Colonic mucosa (tissue), 4 donors: ENCODE measurements around the gene MMP13. TPM values are rescaled to one million over a fixed set of nuclear protein-coding genes. Genes with fewer than 3 reads are reported as not detected.

ENCODE experiments used
- DNase-seq: peaks from one replicate; pipeline ENCODE4 v3.0.0-alpha.2; 2020
- H3K27ac ChIP-seq: fragments of 200-600 bp; one replicate; pipeline ENCODE4 v1.8.0; 2021
- H3K27me3 ChIP-seq: fragments of 200-600 bp; one replicate; pipeline ENCODE4 v1.8.0; 2021
- H3K36me3 ChIP-seq: fragments of 200-600 bp; one replicate; pipeline ENCODE4 v1.8.0; 2021
- H3K4me1 ChIP-seq: fragments of 200-600 bp; one replicate; pipeline ENCODE4 v1.8.0; 2021; ENCODE audit warnings: mild to moderate bottlenecking
- H3K4me3 ChIP-seq: fragments of 200-600 bp; one replicate; pipeline ENCODE4 v1.8.0; 2021
- H3K9ac ChIP-seq, 2 donors: one replicate each; pipeline ENCODE4 v1.7.0; 2013; ENCODE audit warnings: control low read depth in 2 of 2, low read depth in 2 of 2, low read length in 2 of 2
- H3K9me3 ChIP-seq: fragments of 200-600 bp; one replicate; pipeline ENCODE4 v1.8.0; 2021
- CTCF ChIP-seq: fragments of 200-600 bp; IDR thresholded peaks from one replicate; pipeline ENCODE4 v1.8.0; 2022; ENCODE audit warnings: antibody characterized with exemption, mild to moderate bottlenecking
- intact Hi-C: fragments of 100-400 bp; cut with DNase I; formaldehyde crosslinking; loops from one replicate; pipeline ENCODE4 v1.14.1; 2022
- total RNA-seq, 2 donors: library from RNA; stranded (reverse); fragmentation: NEBNext Ultra II Directional in 1 of 2; extraction: Animal tissue kit (Norgen Biotek cat#: 25700) in 1 of 2; gene quantifications; one replicate each; pipeline ENCODE4 v1.2.1, GENCODE V29; 2021
- donor health status: healthy.
- donor health status: DM: no; HTN: no; CAD: no.
- donor health status: DM: no; HTN: no; CAD: no.

The MMP13 gene
- total RNA-seq, 2 donors from 2014 or later: not detected

- Histone ChIP-seq H3K9me3 (no peaks in the 10 kb centered on the region), H3K36me3 (no peaks in the 10 kb centered on the region), H3K27me3 (no peaks in the 10 kb centered on the region), H3K9ac (no peak overlapping the region), H3K4me1 (no peaks in the 10 kb centered on the region), H3K27ac (no peak overlapping the region), H3K4me3 (no peak overlapping the region)
- no peak for TF ChIP-seq CTCF
- no peak for DNase-seq
- intact Hi-C loops: no loop called here
Observed at GRCh38 chr11:102924851-102925380, 30.6 kb downstream of the MMP13 start.

GRCh38 chr11:102921587-102922220 is 33.8 kb downstream of the MMP13 start:
- intact Hi-C loops: no loop called here
- no peaks in the 10 kb centered on the region for H3K4me1 ChIP-seq
- no peak overlapping the region for H3K9ac ChIP-seq
- no peak for TF ChIP-seq CTCF
- no peak overlapping the region for H3K4me3 ChIP-seq
- no peaks in the 10 kb centered on the region for H3K27me3 ChIP-seq
- no peak overlapping the region for H3K27ac ChIP-seq
- H3K36me3 ChIP-seq: no peaks in the 10 kb centered on the region
- H3K9me3 ChIP-seq: no peaks in the 10 kb centered on the region
- no peak for DNase-seq

GRCh38 chr11:102920118-102920684 is 35.3 kb downstream of the MMP13 start:
- Histone ChIP-seq H3K27ac (no peak overlapping the region), H3K36me3 (no peaks in the 10 kb centered on the region), H3K4me1 (no peaks in the 10 kb centered on the region), H3K4me3 (no peak overlapping the region), H3K27me3 (no peaks in the 10 kb centered on the region), H3K9me3 (no peaks in the 10 kb centered on the region), H3K9ac (no peak overlapping the region)
- no peak for TF ChIP-seq CTCF
- DNase-seq: no peak
- intact Hi-C loops: no loop called here

GRCh38 chr11:102915044-102915375 is 40.5 kb downstream of the MMP13 start:
- no peaks in the 10 kb centered on the region for H3K27me3 ChIP-seq
- H3K4me3 ChIP-seq: no peak overlapping the region
- intact Hi-C loops: no loop called here
- H3K36me3 ChIP-seq: no peaks in the 10 kb centered on the region
- no peak overlapping the region for H3K27ac ChIP-seq
- H3K4me1 ChIP-seq: no peaks in the 10 kb centered on the region
- no peaks in the 10 kb centered on the region for H3K9me3 ChIP-seq
- H3K9ac ChIP-seq: no peak overlapping the region
- no peak for TF ChIP-seq CTCF
- no peak for DNase-seq

GRCh38 chr11:102914238-102915043 is 41.1 kb downstream of the MMP13 start:
- H3K4me1 ChIP-seq: no peaks in the 10 kb centered on the region
- H3K9ac ChIP-seq: no peak overlapping the region
- no peaks in the 10 kb centered on the region for H3K27me3 ChIP-seq
- peak; percentile 47 for TF ChIP-seq CTCF
- intact Hi-C loops: no loop called here
- DNase-seq: peak; percentile 36
- H3K4me3 ChIP-seq: no peak overlapping the region
- no peaks in the 10 kb centered on the region for H3K9me3 ChIP-seq
- H3K36me3 ChIP-seq: no peaks in the 10 kb centered on the region
- H3K27ac ChIP-seq: no peak overlapping the region
